HG03378 (cell line): ENCODE results near the gene ZNF442.
"Not testable (repeated sequence)": the region's sequence is repeated elsewhere in the genome, so short reads cannot be mapped to it uniquely, and the experiment has no call there.

ENCODE experiments used
- ATAC-seq: cut with Tn5 transposase; IDR thresholded peaks from one replicate; pipeline ENCODE4 v1.9.1; 2021; ENCODE audit warnings: mild to moderate bottlenecking, moderate library complexity; ENCODE audit not compliant: unreplicated experiment

Gene ZNF442

GRCh38 chr19:12365236-12366162 is at the start of gene ZNF442:
ZNF442 (minus strand) TSS chr19:12365683; CDS start chr19:12363631, 2,052 bp downstream.
- peak; percentile 86 for ATAC-seq

- ATAC-seq: no peak
These were observed 46.4 kb upstream of the ZNF442 start for GRCh38 chr19:12411893-12412292.

DNA sequence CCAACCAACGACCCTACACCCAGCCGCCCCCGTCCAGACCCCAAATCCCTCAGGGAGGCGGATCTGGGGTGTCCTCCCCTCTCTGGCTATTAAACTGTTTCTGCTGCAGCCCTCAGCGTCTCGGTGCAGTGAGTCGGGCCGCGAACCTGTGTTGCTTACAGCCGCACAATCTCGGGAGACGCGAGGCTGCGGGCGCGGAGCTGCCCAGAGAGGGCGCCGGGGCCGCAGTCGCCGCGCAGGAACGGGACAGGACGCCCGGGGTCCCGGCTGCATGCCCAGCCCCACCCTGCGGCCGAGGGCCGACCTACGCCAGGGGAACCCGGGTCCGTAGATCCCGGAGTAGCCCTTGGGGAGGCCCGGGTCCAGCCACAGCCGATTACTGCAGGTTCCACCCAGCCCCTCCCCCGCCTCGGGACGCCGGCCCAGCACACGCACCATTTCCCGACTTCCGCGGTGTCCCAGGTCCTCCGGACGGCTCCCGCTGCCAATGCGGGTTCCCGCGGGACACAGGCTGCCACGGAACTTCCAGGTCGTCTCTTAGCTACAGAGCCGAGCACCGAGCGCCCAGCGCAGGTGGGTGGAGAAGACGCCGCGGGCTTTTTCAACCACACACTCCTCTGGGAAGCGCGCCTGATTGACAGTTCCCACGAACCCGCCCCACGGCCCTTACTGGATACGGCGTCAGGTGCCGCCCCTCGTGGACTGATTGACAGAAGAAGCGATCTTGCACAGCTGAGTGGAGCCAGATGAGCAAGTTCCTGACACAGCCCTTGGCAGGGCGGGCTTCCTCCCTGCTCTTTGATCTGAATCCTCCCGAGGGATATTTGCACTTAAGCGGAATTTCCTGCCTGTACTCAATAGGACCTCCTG is 35.4 kb upstream of the ZNF442 start, which contains the start of gene ZNF799:
Gene ZNF799, minus strand, starts transcription at position 639 of the 870 bp plus-strand sequence. Its CDS starts 201 bp downstream, at position 438.
- peak; percentile 72 for ATAC-seq

GRCh38 chr19:12399901-12400632 is 34.6 kb upstream of the ZNF442 start:
- peak; percentile 37 for ATAC-seq

- not testable (repeated sequence) for ATAC-seq
These were observed 25.7 kb upstream of the ZNF442 start for GRCh38 chr19:12391148-12391547.

DNA sequence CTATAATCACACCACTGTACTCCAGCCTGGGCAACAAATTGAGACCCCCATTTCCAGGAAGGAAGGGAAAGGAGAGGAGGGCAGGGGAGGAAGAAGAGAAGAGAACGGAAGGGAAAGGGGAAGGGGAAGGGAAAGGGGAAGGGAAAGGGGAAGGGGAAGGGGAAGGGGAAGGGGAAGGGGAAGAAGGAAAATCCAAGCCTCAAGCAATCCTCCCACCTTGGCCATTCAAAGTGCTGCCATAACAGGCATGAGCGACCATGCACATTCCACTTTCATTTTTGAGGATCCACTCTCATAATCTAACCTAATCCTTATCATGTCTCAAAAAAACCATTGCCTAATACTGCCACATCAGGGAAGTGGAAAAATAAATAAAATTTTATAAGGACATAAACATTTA is 20.9 kb upstream of the ZNF442 start:
- not testable (repeated sequence) for ATAC-seq

DNA sequence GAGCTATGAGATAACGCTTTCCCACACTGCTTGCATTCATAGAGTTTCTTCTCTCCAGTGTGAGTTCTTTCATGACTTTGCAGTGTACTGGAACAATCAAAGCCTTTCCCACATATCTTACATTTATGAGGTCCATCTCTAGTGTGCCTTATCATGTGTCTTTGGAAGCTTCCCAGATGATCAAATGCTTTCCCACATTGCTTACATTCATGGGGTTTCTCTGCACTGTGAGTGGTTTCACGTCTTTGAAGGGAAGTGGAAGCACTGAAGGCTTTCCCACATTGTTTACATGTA is 14.9 kb upstream of the ZNF442 start:
- ATAC-seq: no peak

DNA sequence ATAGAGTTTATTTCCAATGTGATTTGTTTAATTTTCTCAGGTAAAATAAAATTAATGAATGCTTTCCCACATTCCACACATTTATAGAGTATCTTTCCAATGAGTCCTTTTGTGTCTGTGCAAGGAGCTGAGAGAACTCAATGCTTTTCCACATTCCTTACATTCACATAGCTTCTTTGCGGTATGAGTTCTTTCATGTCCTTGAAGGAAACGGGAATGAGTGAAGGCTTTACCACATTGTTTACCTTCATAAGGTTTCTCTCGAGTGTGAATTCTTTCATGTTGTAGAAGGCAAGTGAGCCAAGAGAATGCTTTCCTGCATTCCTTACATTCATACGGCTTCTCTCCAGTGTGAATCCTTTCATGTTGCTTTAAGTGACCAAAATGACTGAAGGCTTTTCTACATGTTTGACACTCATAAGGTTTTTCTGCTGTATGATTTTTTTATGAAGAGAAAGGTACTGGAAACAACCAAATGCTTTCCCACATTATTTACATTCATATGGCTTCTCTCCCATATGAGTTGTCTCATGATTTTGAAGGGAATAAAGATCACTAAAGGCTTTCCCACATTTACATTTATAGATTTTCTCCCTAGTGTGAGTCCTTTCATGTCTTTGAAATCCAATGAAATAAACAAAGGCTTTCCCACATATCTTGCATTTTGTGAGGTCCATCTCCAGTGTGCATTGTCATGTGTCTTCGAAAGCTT is 14.4 kb upstream of the ZNF442 start:
- no peak for ATAC-seq

- ATAC-seq: no peak
These were observed 8.5 kb upstream of the ZNF442 start for GRCh38 chr19:12374026-12374425.

- no peak for ATAC-seq
These were observed 870 bp downstream of the ZNF442 start for GRCh38 chr19:12364391-12365235.

GRCh38 chr19:12362236-12362635 is 3.2 kb downstream of the ZNF442 start:
- not testable (repeated sequence) for ATAC-seq

GRCh38 chr19:12353375-12353774 is 12.1 kb downstream of the ZNF442 start:
- no peak for ATAC-seq

GRCh38 chr19:12350890-12351197 is 14.6 kb downstream of the ZNF442 start:
- ATAC-seq: no peak

DNA sequence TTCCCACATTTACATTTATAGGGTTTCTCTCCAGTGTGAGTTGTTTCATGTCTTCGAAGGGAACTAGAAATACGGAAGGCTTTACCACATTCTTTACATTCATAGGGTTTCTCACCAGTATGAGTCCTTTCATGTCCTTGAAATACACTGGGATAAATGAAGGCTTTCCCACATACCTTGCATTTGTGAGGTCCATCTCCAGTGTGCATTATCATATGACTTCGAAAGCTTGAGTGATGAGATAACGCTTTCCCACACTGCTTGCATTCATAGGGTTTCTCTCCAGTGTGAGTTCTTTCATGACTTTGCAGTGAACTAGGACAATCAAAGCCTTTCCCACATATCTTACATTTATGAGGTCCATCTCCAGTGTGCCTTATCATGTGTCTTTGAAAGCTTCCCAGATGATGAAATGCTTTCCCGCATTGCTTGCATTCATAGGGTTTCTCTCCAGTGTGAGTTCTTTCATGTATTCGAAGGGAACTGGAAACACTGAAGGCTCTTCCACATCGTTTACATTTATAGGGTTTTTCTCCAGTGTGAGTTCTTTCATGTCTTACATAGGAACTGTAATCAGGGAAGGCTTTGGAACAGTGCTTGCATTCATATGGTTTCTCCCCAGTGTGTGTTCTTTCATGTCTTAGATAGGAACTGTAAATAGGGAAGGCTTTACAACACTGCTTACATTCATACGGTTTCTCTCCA is 15.1 kb downstream of the ZNF442 start:
- ATAC-seq: no peak

GRCh38 chr19:12346896-12347295 is 18.6 kb downstream of the ZNF442 start:
- no peak for ATAC-seq

- no peak for ATAC-seq
These were observed 20.3 kb downstream of the ZNF442 start for GRCh38 chr19:12345197-12345596.

DNA sequence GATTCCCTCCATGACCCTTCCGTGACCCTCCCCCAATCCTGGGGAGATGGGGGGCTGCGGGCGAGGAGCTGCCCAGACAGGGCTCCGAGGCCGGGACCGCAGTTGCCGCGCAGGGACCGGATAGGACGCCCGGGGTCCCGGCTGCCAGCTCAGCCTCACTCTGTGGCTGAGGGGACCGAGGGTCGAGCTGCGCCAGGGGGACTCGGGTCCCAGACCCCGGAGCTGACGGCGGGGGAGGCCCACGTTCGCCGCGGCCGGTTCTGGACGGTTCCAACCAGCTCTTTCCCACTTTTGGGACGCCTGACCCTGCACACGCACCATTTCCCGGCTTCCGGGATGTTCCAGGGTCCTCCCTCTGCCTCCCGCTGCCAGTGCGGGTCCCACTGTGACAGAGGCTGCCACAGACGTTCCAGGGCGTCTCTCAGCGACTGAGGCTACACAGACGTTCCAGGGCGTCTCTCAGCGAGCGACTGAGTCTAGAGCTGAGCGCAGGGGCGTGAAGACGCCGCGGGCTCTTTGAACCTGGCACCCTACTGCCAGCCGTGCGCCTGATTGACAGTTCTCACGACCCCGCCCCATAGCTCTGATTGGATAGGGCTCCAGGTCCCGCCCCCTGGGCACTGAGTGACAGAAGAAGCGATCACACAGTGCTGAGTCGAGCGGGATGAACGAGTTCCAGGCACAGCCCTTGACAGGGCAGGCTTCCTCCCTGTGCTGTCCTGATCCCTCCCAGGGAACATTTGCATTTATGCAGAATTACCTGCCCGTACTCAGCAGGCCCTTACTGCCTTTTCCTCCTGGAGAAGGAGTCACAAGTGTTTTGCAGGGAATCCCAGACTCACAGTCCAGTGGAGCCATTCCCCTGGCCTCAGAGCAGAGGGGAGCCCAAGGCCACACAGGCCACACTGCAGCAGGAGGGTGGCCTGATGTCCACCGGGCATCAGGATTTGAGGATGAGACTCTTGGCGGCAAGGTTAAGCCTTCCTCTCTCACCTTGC is 32.0 kb downstream of the ZNF442 start, which contains the start of gene ZNF563:
Gene ZNF563, minus strand, starts transcription at position 472 of the 998 bp plus-strand sequence. Its CDS starts 151 bp downstream, at position 321.
- peak; percentile 82 for ATAC-seq
